HG02571 (cell line): Measurements from ENCODE around the gene ADAMTS18.

ENCODE experiments used
- ATAC-seq: cut with Tn5 transposase; IDR thresholded peaks from one replicate; pipeline ENCODE4 v1.9.1; 2021; ENCODE audit warnings: mild to moderate bottlenecking, moderate library complexity; ENCODE audit not compliant: unreplicated experiment

Gene ADAMTS18

GRCh38 chr16:77435272-77435820 is 512 bp upstream of the ADAMTS18 start:
- no peak for ATAC-seq

GRCh38 chr16:77434022-77434529 is 758 bp downstream of the ADAMTS18 start:
- no peak for ATAC-seq

- no peak for ATAC-seq
Observed at GRCh38 chr16:77433146-77433545, 1.7 kb downstream of the ADAMTS18 start.

GRCh38 chr16:77432264-77432663 is 2.6 kb downstream of the ADAMTS18 start:
- no peak for ATAC-seq

- no peak for ATAC-seq
Observed at GRCh38 chr16:77430787-77431585, 3.8 kb downstream of the ADAMTS18 start.

GRCh38 chr16:77430360-77430759 is 4.5 kb downstream of the ADAMTS18 start:
- ATAC-seq, result no peak

- no peak for ATAC-seq
Observed at GRCh38 chr16:77424871-77425604, 9.8 kb downstream of the ADAMTS18 start.

GRCh38 chr16:77422196-77422784 is 12.5 kb downstream of the ADAMTS18 start:
- ATAC-seq, result no peak

- no peak for ATAC-seq
Observed at GRCh38 chr16:77416939-77417480, 17.8 kb downstream of the ADAMTS18 start.

GRCh38 chr16:77414752-77415231 is 20.0 kb downstream of the ADAMTS18 start:
- ATAC-seq, result no peak

- ATAC-seq, result no peak
Observed at GRCh38 chr16:77410449-77410848, 24.4 kb downstream of the ADAMTS18 start.

GRCh38 chr16:77409311-77409710 is 25.5 kb downstream of the ADAMTS18 start:
- ATAC-seq, result no peak

- no peak for ATAC-seq
Observed at GRCh38 chr16:77408607-77409006, 26.2 kb downstream of the ADAMTS18 start.

- ATAC-seq, result no peak
Observed at GRCh38 chr16:77406680-77407079, 28.2 kb downstream of the ADAMTS18 start.

- no peak for ATAC-seq
Observed at GRCh38 chr16:77404775-77405174, 30.1 kb downstream of the ADAMTS18 start.

- ATAC-seq, result no peak
Observed at GRCh38 chr16:77403732-77404131, 31.1 kb downstream of the ADAMTS18 start.

GRCh38 chr16:77402672-77403071 is 32.2 kb downstream of the ADAMTS18 start:
- ATAC-seq, result no peak

GRCh38 chr16:77402118-77402517 is 32.7 kb downstream of the ADAMTS18 start:
- ATAC-seq, result no peak

- ATAC-seq, result no peak
Observed at GRCh38 chr16:77399546-77399945, 35.3 kb downstream of the ADAMTS18 start.

GRCh38 chr16:77399066-77399465 is 35.8 kb downstream of the ADAMTS18 start:
- no peak for ATAC-seq

- ATAC-seq, result no peak
Observed at GRCh38 chr16:77398495-77398894, 36.3 kb downstream of the ADAMTS18 start.
